Glutamatergic neuron (in vitro differentiated cells): Measurements from ENCODE around the gene RAPGEF6. TPM values are rescaled to one million over a fixed set of nuclear protein-coding genes. Genes with fewer than 3 reads are reported as not detected.

ENCODE experiments used
- DNase-seq: peaks from one replicate; pipeline ENCODE4 v3.0.0; 2022
- H3K27ac Mint-ChIP-seq: one replicate; pipeline ENCODE4 v1.8.0; 2020; ENCODE audit warnings: mild to moderate bottlenecking, mixed read lengths, inconsistent platforms; ENCODE audit not compliant: unreplicated experiment
- H3K27me3 Mint-ChIP-seq: one replicate; pipeline ENCODE4 v1.8.0; 2020; ENCODE audit warnings: mild to moderate bottlenecking, moderate library complexity, mixed read lengths, inconsistent platforms; ENCODE audit not compliant: unreplicated experiment
- H3K36me3 Mint-ChIP-seq: one replicate; pipeline ENCODE4 v1.8.0; 2020; ENCODE audit warnings: mild to moderate bottlenecking, mixed read lengths, inconsistent platforms; ENCODE audit not compliant: unreplicated experiment
- H3K4me1 Mint-ChIP-seq: one replicate; pipeline ENCODE4 v1.8.0; 2020; ENCODE audit warnings: mild to moderate bottlenecking, low read depth, mixed read lengths, inconsistent platforms; ENCODE audit not compliant: unreplicated experiment
- H3K4me3 Mint-ChIP-seq: one replicate; pipeline ENCODE4 v1.8.0; 2020; ENCODE audit warnings: mild to moderate bottlenecking, mixed read lengths, inconsistent platforms; ENCODE audit not compliant: unreplicated experiment
- H3K9me3 Mint-ChIP-seq: one replicate; pipeline ENCODE4 v1.8.0; 2020; ENCODE audit warnings: mild to moderate bottlenecking, moderate library complexity, mixed read lengths, inconsistent platforms; ENCODE audit not compliant: unreplicated experiment
- CTCF ChIP-seq: fragments of 200-600 bp; sonication (generic); IDR thresholded peaks from one replicate; pipeline ENCODE4 v1.5.0; 2021; ENCODE audit not compliant: partially characterized antibody, unreplicated experiment
- total RNA-seq: library from RNA; stranded (reverse); fragmentation: NEBNext Ultra II Directional; extraction: Animal tissue kit (Norgen Biotek cat#: 25700); gene quantifications from one replicate; pipeline ENCODE4 v1.2.1, GENCODE V29; 2021; ENCODE audit not compliant: unreplicated experiment

Gene RAPGEF6
- total RNA-seq, 1 donor from 2014 or later, result 278 TPM

GRCh38 chr5:131619102-131619501 is 15.9 kb downstream of the RAPGEF6 start:
- DNase-seq, result no peak
- no peak for TF ChIP-seq CTCF
- no peaks in the 10 kb centered on the region for H3K36me3 Mint-ChIP-seq
- no peaks in the 10 kb centered on the region for H3K27me3 Mint-ChIP-seq
- no peaks in the 10 kb centered on the region for H3K9me3 Mint-ChIP-seq
- H3K4me1 Mint-ChIP-seq, result peaks cover 6% of the 10 kb centered on the region
- H3K27ac Mint-ChIP-seq, result no peak overlapping the region
- H3K4me3 Mint-ChIP-seq, result no peak overlapping the region

- Mint-ChIP-seq H3K4me3 (no peak overlapping the region), H3K27me3 (no peaks in the 10 kb centered on the region), H3K4me1 (peaks cover 6% of the 10 kb centered on the region), H3K36me3 (no peaks in the 10 kb centered on the region), H3K9me3 (no peaks in the 10 kb centered on the region), H3K27ac (no peak overlapping the region)
- DNase-seq, result no peak
- TF ChIP-seq CTCF, result no peak
These were observed 17.7 kb downstream of the RAPGEF6 start for GRCh38 chr5:131617140-131617822.

- peaks cover 6% of the 10 kb centered on the region for H3K4me1 Mint-ChIP-seq
- H3K9me3 Mint-ChIP-seq, result no peaks in the 10 kb centered on the region
- H3K4me3 Mint-ChIP-seq, result no peak overlapping the region
- TF ChIP-seq CTCF, result no peak
- H3K27ac Mint-ChIP-seq, result no peak overlapping the region
- H3K36me3 Mint-ChIP-seq, result no peaks in the 10 kb centered on the region
- H3K27me3 Mint-ChIP-seq, result no peaks in the 10 kb centered on the region
- DNase-seq, result no peak
These were observed 19.1 kb downstream of the RAPGEF6 start for GRCh38 chr5:131615957-131616356.

- Mint-ChIP-seq H3K27me3 (no peaks in the 10 kb centered on the region), H3K36me3 (no peaks in the 10 kb centered on the region), H3K4me3 (no peak overlapping the region), H3K27ac (no peak overlapping the region), H3K4me1 (peaks cover 7% of the 10 kb centered on the region), H3K9me3 (peaks cover 1% of the 10 kb centered on the region)
- DNase-seq, result no peak
- TF ChIP-seq CTCF, result no peak
These were observed 21.6 kb downstream of the RAPGEF6 start for GRCh38 chr5:131613423-131613822.

GRCh38 chr5:131611064-131611381 is 24.0 kb downstream of the RAPGEF6 start:
- TF ChIP-seq CTCF, result no peak
- H3K9me3 Mint-ChIP-seq, result peaks cover 1% of the 10 kb centered on the region
- H3K4me1 Mint-ChIP-seq, result peaks cover 11% of the 10 kb centered on the region
- H3K27ac Mint-ChIP-seq, result no peak overlapping the region
- H3K4me3 Mint-ChIP-seq, result no peak overlapping the region
- no peaks in the 10 kb centered on the region for H3K27me3 Mint-ChIP-seq
- no peak for DNase-seq
- no peaks in the 10 kb centered on the region for H3K36me3 Mint-ChIP-seq
